A549 (cell line): ENCODE results near the gene PODNL1.

Source experiments
- BHLHE40 ChIP-seq: IDR thresholded peaks from 2 replicates; pipeline ENCODE4 v1.6.1; 2012; ENCODE audit warnings: low read depth, low read length, inconsistent platforms
- CTCF ChIP-seq: fragments of >200 bp; sonication (Bioruptor Twin); formaldehyde crosslinking; IDR thresholded peaks from 3 replicates; pipeline ENCODE4 v1.5.1; 2016
- ESRRA ChIP-seq: fragments of 150-350 bp; IDR thresholded peaks from 2 replicates; pipeline ENCODE4 v1.6.1; 2014; ENCODE audit warnings: mild to moderate bottlenecking, low read length, borderline replicate concordance
- JUNB ChIP-seq: fragments of >200 bp; sonication (Bioruptor Twin); formaldehyde crosslinking; IDR thresholded peaks from 2 replicates; pipeline ENCODE4 v1.6.1; 2016
- POLR2A ChIP-seq: IDR thresholded peaks from 2 replicates; pipeline ENCODE4 v1.6.1; 2012; ENCODE audit warnings: mild to moderate bottlenecking, low read length
- RAD21 ChIP-seq, 2 experiments: fragments of >200 bp in 1 of 2; sonication (Bioruptor Twin) in 1 of 2; formaldehyde crosslinking in 1 of 2; IDR thresholded peaks in 1 of 2; conservative IDR thresholded peaks in 1 of 2; 2 replicates in 1 of 2; 3 replicates in 1 of 2; pipeline ENCODE4 v1.6.1; 2012 to 2018; ENCODE audit warnings: inconsistent platforms in 1 of 2
- RFX5 ChIP-seq: fragments of 450-650 bp; IDR thresholded peaks from 2 replicates; pipeline ENCODE4 v1.7.1; 2014; ENCODE audit warnings: antibody characterized with exemption, mild to moderate bottlenecking, moderate library complexity
- USF2 ChIP-seq: fragments of 450-650 bp; IDR thresholded peaks from 2 replicates; pipeline ENCODE4 v1.6.1; 2014; ENCODE audit warnings: antibody characterized with exemption
- ZSCAN20 ChIP-seq: fragments of 250-450 bp; sonication (Bioruptor Pico); IDR thresholded peaks from 2 replicates; pipeline ENCODE4 v1.8.0; 2022; ENCODE audit warnings: mild to moderate bottlenecking, moderate library complexity

- TF ChIP-seq CTCF: no peak
- TF ChIP-seq USF2: no peak
- no peak for TF ChIP-seq RAD21 (conservative IDR thresholded peaks at IDR 0.05 in 1 of 2, IDR thresholded peaks at IDR 0.05 in 1 of 2)
- no peak for TF ChIP-seq ESRRA
- TF ChIP-seq POLR2A: no peak
- TF ChIP-seq JUNB: no peak
- no peak for TF ChIP-seq BHLHE40
- no peak for TF ChIP-seq RFX5
- TF ChIP-seq ZSCAN20 (CRISPR knock-in tag): no peak
Observed at GRCh38 chr19:13954185-13954584, 16.0 kb upstream of the PODNL1 start.
